Measurements from ENCODE around the gene ASB1. TPM values are rescaled to one million over a fixed set of nuclear protein-coding genes. Genes with fewer than 3 reads are reported as not detected.

ASB1 gene
- total and polyA plus RNA-seq, 5 donors: 46.0 to 74.8 (median 65.5) TPM

- Histone ChIP-seq H3K4me1 (ENCODE audit: control insufficient read depth, insufficient read depth, low read length) (peaks cover 10% of the 10 kb centered on the region), H3K27ac (ENCODE audit: low read length) (no peak overlapping the region), H3K27me3 (ENCODE audit: control insufficient read depth, insufficient read depth) (no peaks in the 10 kb centered on the region), H3K9me3 (ENCODE audit: control insufficient read depth, low read length) (no peaks in the 10 kb centered on the region), H3K4me3 (ENCODE audit: low read length) (no peak overlapping the region)
- DNase-seq: no peak
- intact Hi-C loops (cut with DNase I): loop anchor here in 3 of 4 donors (5.0 to 10.0 kb wide), 3 partner anchors 86 to 104 kb away; no protein-coding TSS in a partner anchor
- WGBS: 94% methylated on average over 1 of the region's 1 CpG
- ATAC-seq: no peak
Measured at GRCh38 chr2:238461051-238461450, 34.3 kb downstream of the ASB1 start.

- 81% methylated on average over 6 of the region's 6 CpGs for WGBS
- H3K9me3 ChIP-seq (ENCODE audit: control insufficient read depth, low read length): no peaks in the 10 kb centered on the region
- no peak overlapping the region for H3K4me3 ChIP-seq (ENCODE audit: low read length)
Measured at GRCh38 chr2:238461491-238461890, 34.8 kb downstream of the ASB1 start.

GRCh38 chr2:238461916-238462315 lies 35.2 kb downstream of the ASB1 start:
- Histone ChIP-seq H3K9me3 (ENCODE audit: control insufficient read depth, low read length) (no peaks in the 10 kb centered on the region), H3K4me1 (ENCODE audit: control insufficient read depth, insufficient read depth, low read length) (peaks cover 10% of the 10 kb centered on the region), H3K4me3 (ENCODE audit: low read length) (no peak overlapping the region), H3K27me3 (ENCODE audit: control insufficient read depth, insufficient read depth) (no peaks in the 10 kb centered on the region), H3K27ac (ENCODE audit: low read length) (no peak overlapping the region)
- intact Hi-C loops (cut with DNase I): loop anchor here (2.0 to 10.0 kb wide), 4 partner anchors 87 to 105 kb away; no protein-coding TSS in a partner anchor
- DNase-seq (no peak), ATAC-seq (no peak)
- 90% methylated on average over 6 of the region's 6 CpGs for WGBS

More at GRCh38 chr2:238461491-238461890, 34.8 kb downstream of the ASB1 start:
- Histone ChIP-seq H3K4me1 (ENCODE audit: control insufficient read depth, insufficient read depth, low read length) (peaks cover 10% of the 10 kb centered on the region), H3K27me3 (ENCODE audit: control insufficient read depth, insufficient read depth) (no peaks in the 10 kb centered on the region), H3K27ac (ENCODE audit: low read length) (no peak overlapping the region)
- ATAC-seq (no peak), DNase-seq (no peak)
- intact Hi-C loops (cut with DNase I): loop anchor here in 3 of 4 donors (5.0 to 10.0 kb wide), 3 partner anchors 87 to 104 kb away; no protein-coding TSS in a partner anchor

- ATAC-seq: no peak
- 58% methylated on average over 2 of the region's 2 CpGs for WGBS
- Histone ChIP-seq H3K4me1 (ENCODE audit: control insufficient read depth, insufficient read depth, low read length) (peaks cover 10% of the 10 kb centered on the region), H3K9me3 (ENCODE audit: control insufficient read depth, low read length) (no peaks in the 10 kb centered on the region), H3K4me3 (ENCODE audit: low read length) (no peak overlapping the region), H3K27me3 (ENCODE audit: control insufficient read depth, insufficient read depth) (no peaks in the 10 kb centered on the region), H3K27ac (ENCODE audit: low read length) (no peak overlapping the region)
- DNase-seq: no peak
- intact Hi-C loops (cut with DNase I): loop anchor here (2.0 to 10.0 kb wide), 4 partner anchors 88 to 106 kb away; no protein-coding TSS in a partner anchor
Measured at GRCh38 chr2:238462782-238463396, 36.2 kb downstream of the ASB1 start.

GRCh38 chr2:238464389-238464788 lies 37.7 kb downstream of the ASB1 start:
- DNase-seq (no peak), ATAC-seq (no peak)
- H3K4me1 ChIP-seq (ENCODE audit: control insufficient read depth, insufficient read depth, low read length): peaks cover 3% of the 10 kb centered on the region
- no peak overlapping the region for H3K4me3 ChIP-seq (ENCODE audit: low read length)
- no peaks in the 10 kb centered on the region for H3K9me3 ChIP-seq (ENCODE audit: control insufficient read depth, low read length)
- H3K27ac ChIP-seq (ENCODE audit: low read length): no peak overlapping the region
- H3K27me3 ChIP-seq (ENCODE audit: control insufficient read depth, insufficient read depth): no peaks in the 10 kb centered on the region
- intact Hi-C loops (cut with DNase I): loop anchor here in 3 of 4 donors (5.0 to 10.0 kb wide), 3 partner anchors 90 to 107 kb away; no protein-coding TSS in a partner anchor
- 88% methylated on average over 10 of the region's 10 CpGs for WGBS

- Histone ChIP-seq H3K27ac (ENCODE audit: low read length) (no peak overlapping the region), H3K27me3 (ENCODE audit: control insufficient read depth, insufficient read depth) (no peaks in the 10 kb centered on the region), H3K4me3 (ENCODE audit: low read length) (no peak overlapping the region), H3K9me3 (ENCODE audit: control insufficient read depth, low read length) (no peaks in the 10 kb centered on the region), H3K4me1 (ENCODE audit: control insufficient read depth, insufficient read depth, low read length) (no peaks in the 10 kb centered on the region)
- DNase-seq: no peak
- ATAC-seq: no peak
- WGBS: 89% methylated on average over 22 of the region's 22 CpGs
- intact Hi-C loops (cut with DNase I): loop anchor here in 1 of 4 donors (10.0 kb wide), 1 partner anchor 91 kb away; no protein-coding TSS in a partner anchor
Measured at GRCh38 chr2:238465487-238466242, 38.9 kb downstream of the ASB1 start.

- intact Hi-C loops (cut with DNase I): loop anchor here in 1 of 4 donors (10.0 kb wide), 1 partner anchor 91 kb away; no protein-coding TSS in a partner anchor
- no peaks in the 10 kb centered on the region for H3K9me3 ChIP-seq (ENCODE audit: control insufficient read depth, low read length)
- H3K4me3 ChIP-seq (ENCODE audit: low read length): no peak overlapping the region
- WGBS: 84% methylated on average over 10 of the region's 10 CpGs
- H3K27ac ChIP-seq (ENCODE audit: low read length): no peak overlapping the region
- no peaks in the 10 kb centered on the region for H3K4me1 ChIP-seq (ENCODE audit: control insufficient read depth, insufficient read depth, low read length)
- ATAC-seq (no peak), DNase-seq (no peak)
- H3K27me3 ChIP-seq (ENCODE audit: control insufficient read depth, insufficient read depth): no peaks in the 10 kb centered on the region
Measured at GRCh38 chr2:238466243-238466756, 39.6 kb downstream of the ASB1 start.

- H3K27ac ChIP-seq (ENCODE audit: low read length): no peak overlapping the region
- H3K4me3 ChIP-seq (ENCODE audit: low read length): no peak overlapping the region
- no peaks in the 10 kb centered on the region for H3K9me3 ChIP-seq (ENCODE audit: control insufficient read depth, low read length)
- no peak for ATAC-seq
- H3K4me1 ChIP-seq (ENCODE audit: control insufficient read depth, insufficient read depth, low read length): no peaks in the 10 kb centered on the region
- DNase-seq: no peak
- H3K27me3 ChIP-seq (ENCODE audit: control insufficient read depth, insufficient read depth): no peaks in the 10 kb centered on the region
- 87% methylated on average over 4 of the region's 4 CpGs for WGBS
- intact Hi-C loops (cut with DNase I): loop anchor here in 1 of 4 donors (10.0 kb wide), 1 partner anchor 92 kb away; no protein-coding TSS in a partner anchor
Measured at GRCh38 chr2:238467062-238467461, 40.3 kb downstream of the ASB1 start.

- 46% methylated on average over 1 of the region's 1 CpG for WGBS
- H3K27ac ChIP-seq (ENCODE audit: low read length): no peak overlapping the region
- no peaks in the 10 kb centered on the region for H3K27me3 ChIP-seq (ENCODE audit: control insufficient read depth, insufficient read depth)
- no peak overlapping the region for H3K4me3 ChIP-seq (ENCODE audit: low read length)
- no peaks in the 10 kb centered on the region for H3K9me3 ChIP-seq (ENCODE audit: control insufficient read depth, low read length)
- DNase-seq (no peak), ATAC-seq (no peak)
- no peaks in the 10 kb centered on the region for H3K4me1 ChIP-seq (ENCODE audit: control insufficient read depth, insufficient read depth, low read length)
- intact Hi-C loops (cut with DNase I): loop anchor here in 1 of 4 donors (10.0 kb wide), 1 partner anchor 93 kb away; no protein-coding TSS in a partner anchor
Measured at GRCh38 chr2:238467792-238468191, 41.1 kb downstream of the ASB1 start.

GRCh38 chr2:238469155-238469554 lies 42.4 kb downstream of the ASB1 start:
- Histone ChIP-seq H3K4me3 (ENCODE audit: low read length) (no peak overlapping the region), H3K27me3 (ENCODE audit: control insufficient read depth, insufficient read depth) (no peaks in the 10 kb centered on the region), H3K27ac (ENCODE audit: low read length) (no peak overlapping the region), H3K4me1 (ENCODE audit: control insufficient read depth, insufficient read depth, low read length) (no peaks in the 10 kb centered on the region), H3K9me3 (ENCODE audit: control insufficient read depth, low read length) (no peaks in the 10 kb centered on the region)
- DNase-seq (no peak), ATAC-seq (no peak)
- WGBS: 88% methylated on average over 1 of the region's 1 CpG
- intact Hi-C loops (cut with DNase I): loop anchor here in 1 of 4 donors (10.0 kb wide), 1 partner anchor 94 kb away; no protein-coding TSS in a partner anchor

GRCh38 chr2:238473014-238473413 lies 46.3 kb downstream of the ASB1 start:
- Histone ChIP-seq H3K4me3 (ENCODE audit: low read length) (no peak overlapping the region), H3K9me3 (ENCODE audit: control insufficient read depth, low read length) (no peaks in the 10 kb centered on the region), H3K27me3 (ENCODE audit: control insufficient read depth, insufficient read depth) (no peaks in the 10 kb centered on the region), H3K4me1 (ENCODE audit: control insufficient read depth, insufficient read depth, low read length) (no peaks in the 10 kb centered on the region), H3K27ac (ENCODE audit: low read length) (no peak overlapping the region)
- DNase-seq: no peak
- intact Hi-C loops (cut with DNase I): no loop called here
- no peak for ATAC-seq
- WGBS: 94% methylated on average over 4 of the region's 4 CpGs

Measured in right cardiac atrium (tissue), 5 donors.